ENCODE data around the gene ADPRS. TPM values are rescaled to one million over a fixed set of nuclear protein-coding genes. Genes with fewer than 3 reads are reported as not detected.

The ADPRS gene
- total RNA-seq, 4 donors from 2014 or later = 18.9 to 35.9 (median 29.7) TPM

- no peak for TF ChIP-seq CTCF (IDR thresholded peaks at IDR 0.05; ENCODE audit: low read depth)
Measured at GRCh38 chr1:36068866-36069265, 19.8 kb upstream of the ADPRS start.

GRCh38 chr1:36070349-36070748 lies 18.3 kb upstream of the ADPRS start:
- no peak for TF ChIP-seq CTCF (IDR thresholded peaks at IDR 0.05; ENCODE audit: low read depth)

- TF ChIP-seq CTCF (IDR thresholded peaks at IDR 0.05; ENCODE audit: low read depth) = no peak
Measured at GRCh38 chr1:36076979-36077573, 11.6 kb upstream of the ADPRS start.

- TF ChIP-seq CTCF (IDR thresholded peaks at IDR 0.05; ENCODE audit: low read depth) = no peak
Measured at GRCh38 chr1:36080236-36080635, 8.5 kb upstream of the ADPRS start.

- no peak for TF ChIP-seq CTCF (IDR thresholded peaks at IDR 0.05; ENCODE audit: low read depth)
Measured at GRCh38 chr1:36080801-36081200, 7.9 kb upstream of the ADPRS start.

- TF ChIP-seq CTCF (IDR thresholded peaks at IDR 0.05; ENCODE audit: low read depth) = no peak
Measured at GRCh38 chr1:36081926-36082485, 6.7 kb upstream of the ADPRS start.

- no peak for TF ChIP-seq CTCF (IDR thresholded peaks at IDR 0.05; ENCODE audit: low read depth)
Measured at GRCh38 chr1:36083219-36083618, 5.5 kb upstream of the ADPRS start.
